Heart right ventricle (tissue), 16 donors: Measurements from ENCODE around the gene WWTR1. TPM values are rescaled to one million over a fixed set of nuclear protein-coding genes. Genes with fewer than 3 reads are reported as not detected.

Source experiments
- ATAC-seq, 8 donors: fragments of 200-7000 bp; cut with Tn5 transposase; one replicate each; pipeline ENCODE4 v1.9.1; 2020; ENCODE audit warnings: mild to moderate bottlenecking in 8 of 8, moderate library complexity in 8 of 8, moderate number of reproducible peaks in 1 of 8
- DNase-seq, 2 donors: peaks; one replicate each; pipeline ENCODE4 v3.0.0-alpha.2; 2020
- H3K27ac ChIP-seq, 10 donors: fragments of 200-600 bp; sonication (generic) in 2 of 10; one replicate each; pipeline versions ENCODE4 v1.5.0 to v1.8.0; 2020 to 2022; ENCODE audit warnings: mild to moderate bottlenecking in 3 of 10
- H3K27me3 ChIP-seq, 7 donors: fragments of 200-600 bp; one replicate each; pipeline ENCODE4 v1.8.0; 2021 to 2022; ENCODE audit warnings: mild to moderate bottlenecking in 2 of 7
- H3K36me3 ChIP-seq, 9 donors: fragments of 200-600 bp; sonication (generic) in 1 of 9; one replicate each; pipeline versions ENCODE4 v1.5.0 to v1.8.0; 2020 to 2022; ENCODE audit warnings: mild to moderate bottlenecking in 2 of 9
- H3K4me1 ChIP-seq, 9 donors: fragments of 200-600 bp; sonication (generic) in 1 of 9; one replicate each; pipeline versions ENCODE4 v1.5.0 to v1.8.0; 2020 to 2022; ENCODE audit warnings: mild to moderate bottlenecking in 4 of 9
- H3K4me3 ChIP-seq, 10 donors: fragments of 200-600 bp; sonication (generic) in 2 of 10; one replicate each; pipeline versions ENCODE4 v1.5.0 to v1.8.0; 2020 to 2022; ENCODE audit warnings: mild to moderate bottlenecking in 7 of 10, moderate library complexity in 2 of 10
- H3K9me3 ChIP-seq, 11 donors: fragments of 200-600 bp in 10 of 11; sonication (generic) in 2 of 11; one replicate each; pipeline versions ENCODE4 v1.5.0 to v1.8.0; 2013 to 2022; ENCODE audit warnings: mild to moderate bottlenecking in 2 of 11, control low read depth in 1 of 11, moderate library complexity in 1 of 11
- CTCF ChIP-seq, 9 donors: fragments of 200-600 bp; sonication (generic) in 2 of 9; IDR thresholded peaks; one replicate each; pipeline versions ENCODE4 v1.5.0 to v1.8.0; 2021 to 2022; ENCODE audit warnings: antibody characterized with exemption in 9 of 9, mild to moderate bottlenecking in 5 of 9, moderate library complexity in 1 of 9
- WGBS, 2 donors: extraction: QIAGEN DNeasy Blood & Tissue Kit; methylation state at CpG; one replicate each; pipeline ENCODE4 v1.1.7; 2013; ENCODE audit warnings: inconsistent platforms in 1 of 2; 5-methylcytosine and 5-hydroxymethylcytosine counted together
- intact Hi-C, 10 donors: fragments of 100-400 bp; cut with DNase I; formaldehyde crosslinking; loops; one replicate each; pipeline versions ENCODE4 v1.11.1 to v1.14.2; 2022
- polyA plus RNA-seq, 2 donors: library from polyadenylated mRNA; stranded (reverse); fragments of 200-250 nt; gene quantifications; one replicate each; pipeline ENCODE4 v1.2.3, GENCODE V29; 2013
- total RNA-seq, 10 donors: library from RNA; stranded (reverse); fragmentation: NEBNext Ultra II Directional in 3 of 10; extraction: Animal tissue kit (Norgen Biotek cat#: 25700) in 3 of 10; gene quantifications; one replicate each; pipeline versions ENCODE4 v1.2.1 to v1.2.4, GENCODE V29; 2021 to 2023
- donor health status: Arrhythmogenic right ventricular cardiomyopathy.
- donor health status: ischemic (EF 13 %, LVEDD 7.1; RV severe dilation, severe dysfunction).
- donor health status: healthy with polysubstance abuse.
- donor health status: DM: no; HTN: yes; CAD: no.
- donor health status: DM: no; HTN: no; CAD: no.
- donor health status: ischemic (EF 25% LVEDD 6.9; RV normal size, moderate dysfunction).
- donor health status: ischemic (EF 25% LVEDD 5.7; RV mildly dilated, moderate dysfunction).
- donor health status: healthy.
- donor health status: DM: yes; HTN: yes; CAD: no.
- donor health status: Ischemic cardiomyopathy.
- donor health status: ischemic (EF 35%, LVEDD 5.7; RV mildly dilated, moderate dysfunction).
- donor health status: nonischemic (EF 11% LVEDD 7.7; RV severe dilation, severe dysfunction).
- donor health status: DM: yes; HTN: yes; CAD: no.
- donor health status: PGD.
- donor health status: ischemic (EF 29% LVEDD 5.4; RV normal size, mild dysfunction).
- donor health status: nonischemic (EF 23%, LVEDD 6.1; RV moderate dilation, normal function).

Gene WWTR1
- total and polyA plus RNA-seq, 12 donors, result 19.5 to 78.6 (median 40.3) TPM

- Histone ChIP-seq H3K27ac (peak overlapping the region in 5 of 10 donors; percentile 37 to 74 (median 40)), H3K4me1 (peaks cover 15 to 94% (median 75%) of the 10 kb centered on the region in 9 donors), H3K27me3 (peaks cover 0 to 10% (median 0%) of the 10 kb centered on the region in 7 donors), H3K9me3 (no peaks in the 10 kb centered on the region), H3K36me3 (no peaks in the 10 kb centered on the region), H3K4me3 (no peak overlapping the region)
- TF ChIP-seq CTCF (IDR thresholded peaks at IDR 0.05), result no peak
- WGBS, 2 donors, result 62 to 67% methylated on average over 5 of the region's 5 CpGs
- DNase-seq (no peak), ATAC-seq (no peak)
- intact Hi-C loops, result loop anchor here in 2 of 10 donors (10.0 kb wide), 1 partner anchor 67 kb away; the partner anchor contains the start of gene WWTR1 (in 2 of the 2)
Observed at GRCh38 chr3:149587383-149587782, 70.4 kb downstream of the WWTR1 start.

GRCh38 chr3:149586871-149587270 lies 71.0 kb downstream of the WWTR1 start:
- H3K9me3 ChIP-seq, result no peaks in the 10 kb centered on the region
- 84 to 91% methylated on average over 1 of the region's 1 CpG for WGBS, 2 donors
- peaks cover 14 to 94% (median 72%) of the 10 kb centered on the region in 9 donors for H3K4me1 ChIP-seq
- DNase-seq (no peak), ATAC-seq (no peak)
- H3K4me3 ChIP-seq, result no peak overlapping the region
- TF ChIP-seq CTCF (IDR thresholded peaks at IDR 0.05), result no peak
- intact Hi-C loops, result loop anchor here in 2 of 10 donors (10.0 kb wide), 1 partner anchor 68 kb away; the partner anchor contains the start of gene WWTR1 (in 2 of the 2)
- H3K27ac ChIP-seq, result peak overlapping the region in 4 of 10 donors; percentile 37 to 74 (median 38)
- H3K36me3 ChIP-seq, result no peaks in the 10 kb centered on the region
- peaks cover 0 to 10% (median 0%) of the 10 kb centered on the region in 7 donors for H3K27me3 ChIP-seq

- H3K27ac ChIP-seq, result no peak overlapping the region
- no peak for TF ChIP-seq CTCF (IDR thresholded peaks at IDR 0.05)
- H3K36me3 ChIP-seq, result no peaks in the 10 kb centered on the region
- H3K27me3 ChIP-seq, result peaks cover 0 to 12% (median 0%) of the 10 kb centered on the region in 7 donors
- H3K4me3 ChIP-seq, result no peak overlapping the region
- DNase-seq, result no peak
- WGBS, 2 donors, result 63 to 79% methylated on average over 2 of the region's 2 CpGs
- no peaks in the 10 kb centered on the region for H3K9me3 ChIP-seq
- ATAC-seq, result no peak
- H3K4me1 ChIP-seq, result peaks cover 16 to 94% (median 77%) of the 10 kb centered on the region in 9 donors
- intact Hi-C loops, result loop anchor here in 2 of 10 donors (10.0 kb wide), 1 partner anchor 69 kb away; the partner anchor contains the start of gene WWTR1 (in 2 of the 2)
Observed at GRCh38 chr3:149585401-149585726, 72.5 kb downstream of the WWTR1 start.

GRCh38 chr3:149583921-149584635 lies 73.7 kb downstream of the WWTR1 start:
- H3K27ac ChIP-seq, result peak overlapping the region in 7 of 10 donors; percentile 11 to 69 (median 31)
- peaks cover 15 to 94% (median 80%) of the 10 kb centered on the region in 9 donors for H3K4me1 ChIP-seq
- intact Hi-C loops, result loop anchor here in 2 of 10 donors (10.0 kb wide), 1 partner anchor 71 kb away; the partner anchor contains the start of gene WWTR1 (in 2 of the 2)
- DNase-seq, result no peak
- ATAC-seq, result no peak
- no peaks in the 10 kb centered on the region for H3K9me3 ChIP-seq
- no peaks in the 10 kb centered on the region for H3K36me3 ChIP-seq
- no peak overlapping the region for H3K4me3 ChIP-seq
- peaks cover 0 to 13% (median 0%) of the 10 kb centered on the region in 7 donors for H3K27me3 ChIP-seq
- no peak for TF ChIP-seq CTCF (IDR thresholded peaks at IDR 0.05)
- WGBS, 2 donors, result 48 to 49% methylated on average over 5 of the region's 5 CpGs
